Hematopoietic multipotent progenitor cell (in vitro differentiated cells): Measurements from ENCODE around the gene STARD8. TPM values are rescaled to one million over a fixed set of nuclear protein-coding genes. Genes with fewer than 3 reads are reported as not detected.
"Not testable (repeated sequence)": the region's sequence is repeated elsewhere in the genome, so short reads cannot be mapped to it uniquely, and the experiment has no call there.

Experiments used
- DNase-seq, 3 donors: peaks; one replicate each; pipeline ENCODE4 v3.0.0-alpha.2; 2011 to 2015; ENCODE audit warnings: low read depth in 2 of 3, low spot score in 2 of 3
- small RNA-seq: library from RNA; depleted of rRNA; stranded (forward); fragments of <200 nt; gene quantifications from one replicate; pipeline ENCODE3, GENCODE V24; 2012
- total RNA-seq: library from RNA; depleted of rRNA; stranded (reverse); fragments of >200 nt; gene quantifications from one replicate; pipeline ENCODE4 v1.2.3, GENCODE V29; 2012

STARD8 gene
- total RNA-seq, 1 donor: 8.9 TPM

- DNase-seq: no peak
These were observed 87.8 kb downstream of the STARD8 start for GRCh38 chrX:68735266-68735665.

- not testable (repeated sequence) for DNase-seq
These were observed 94.4 kb downstream of the STARD8 start for GRCh38 chrX:68741864-68742263.

GRCh38 chrX:68743754-68744153, 96.3 kb downstream of the STARD8 start:
- no peak for DNase-seq

- no peak for DNase-seq
These were observed 99.5 kb downstream of the STARD8 start for GRCh38 chrX:68746988-68747387.

GRCh38 chrX:68748030-68748429, 100.6 kb downstream of the STARD8 start:
- DNase-seq: no peak

GRCh38 chrX:68749426-68749825, 102.0 kb downstream of the STARD8 start:
- DNase-seq: no peak

- no peak for DNase-seq
These were observed 102.8 kb downstream of the STARD8 start for GRCh38 chrX:68750316-68750715.

DNA sequence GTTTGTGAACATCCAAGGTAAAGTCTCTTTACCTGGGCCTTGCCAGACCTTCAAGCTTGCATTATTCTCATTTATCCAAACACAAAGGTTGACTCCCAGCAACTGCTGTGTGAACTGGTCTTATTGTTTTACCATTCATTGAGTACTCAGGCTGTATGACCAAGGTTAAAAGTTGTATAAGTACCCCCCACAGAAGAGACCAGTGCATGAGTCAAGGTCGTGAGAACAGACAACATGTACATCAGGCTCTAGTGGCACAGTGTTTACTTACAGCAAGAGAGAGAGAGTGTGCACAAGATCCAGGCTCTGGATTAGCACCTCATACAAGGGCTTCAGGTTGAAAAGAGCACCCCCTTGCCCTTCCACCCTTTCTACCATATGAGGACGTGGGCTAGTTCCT, 103.9 kb downstream of the STARD8 start:
- DNase-seq: no peak

DNA sequence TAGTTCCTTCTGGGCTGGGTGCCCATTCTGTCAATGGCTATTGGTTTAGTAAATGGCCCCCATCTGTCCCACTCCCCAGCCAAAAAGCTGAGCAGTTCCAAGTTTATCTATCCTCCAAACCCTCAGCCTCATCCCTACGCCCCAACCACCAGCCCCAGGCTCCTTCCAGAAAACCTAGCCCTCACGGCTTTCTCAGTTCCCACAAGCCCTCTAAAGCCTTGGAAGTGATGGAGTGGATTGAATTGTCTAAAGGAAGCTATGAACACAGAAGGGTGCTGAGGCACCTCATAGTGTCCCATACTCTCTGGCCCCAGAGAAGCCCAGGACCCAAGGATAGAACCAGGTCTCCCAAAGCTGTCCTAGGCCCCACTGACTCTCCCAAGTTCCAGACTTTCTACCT, 105.8 kb downstream of the STARD8 start:
- DNase-seq: no peak

DNA sequence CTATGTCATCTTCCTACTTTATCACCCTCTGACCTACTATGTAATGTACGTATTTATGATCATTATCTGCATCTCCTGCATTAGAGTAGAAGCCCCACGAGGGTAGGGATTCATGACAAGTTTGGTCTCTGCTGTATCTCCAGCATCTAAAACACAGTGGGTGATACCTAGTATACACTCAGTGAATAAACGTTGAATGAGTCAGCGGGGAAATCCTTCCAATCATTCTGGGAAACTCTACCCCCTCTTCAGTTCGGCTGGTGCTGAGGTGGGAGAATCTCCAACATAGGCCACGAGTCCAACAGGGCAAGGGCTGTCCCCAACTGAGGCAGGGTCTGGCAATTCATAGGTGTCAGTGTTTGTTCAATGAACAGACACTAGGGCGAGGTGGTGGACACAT, 106.9 kb downstream of the STARD8 start:
- DNase-seq: no peak

- no peak for DNase-seq
These were observed 108.2 kb downstream of the STARD8 start for GRCh38 chrX:68755616-68756125.

- no peak for DNase-seq
These were observed 109.9 kb downstream of the STARD8 start for GRCh38 chrX:68757331-68757730.

DNA sequence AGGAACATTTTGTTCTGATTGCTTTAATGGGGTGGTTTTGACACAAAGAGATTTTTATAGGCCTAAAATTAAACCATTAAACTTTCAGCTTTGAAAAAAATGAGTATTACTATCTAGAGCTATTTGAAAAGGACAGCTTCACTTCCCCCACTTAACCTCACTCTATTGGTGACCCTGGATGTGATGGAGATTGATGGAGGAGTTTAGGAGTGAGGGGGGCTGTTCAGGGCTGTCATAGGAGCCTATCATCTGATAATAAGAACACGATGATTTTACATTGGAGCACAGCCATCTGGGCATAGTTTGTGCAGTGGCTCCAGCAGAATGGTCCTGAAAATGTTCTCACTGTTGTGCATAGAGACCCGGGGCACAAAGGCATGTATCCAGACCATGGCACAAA, 110.3 kb downstream of the STARD8 start:
- no peak for DNase-seq

- no peak for DNase-seq
These were observed 111.2 kb downstream of the STARD8 start for GRCh38 chrX:68758671-68759070.

DNA sequence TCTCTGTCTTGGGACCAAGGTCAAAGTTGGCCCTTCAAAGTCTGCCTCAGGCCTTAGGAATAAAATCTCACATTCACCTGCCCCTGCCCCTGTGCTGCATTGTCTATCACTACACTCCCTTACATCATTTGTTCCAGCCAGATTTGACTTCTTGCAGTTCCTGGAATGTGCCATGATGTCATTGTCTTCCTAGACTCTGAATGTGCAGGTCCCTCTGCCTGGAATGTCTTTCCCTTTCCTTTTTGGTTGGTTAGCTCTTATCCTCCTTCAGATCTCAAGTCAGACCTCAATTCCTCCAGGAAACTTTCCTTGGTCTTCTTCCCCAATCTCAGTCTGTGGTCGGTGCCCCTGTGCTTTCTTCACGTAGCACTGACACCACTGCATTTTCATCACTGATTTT, 113.6 kb downstream of the STARD8 start:
- DNase-seq: no peak

GRCh38 chrX:68762766-68763165, 115.3 kb downstream of the STARD8 start:
- no peak for DNase-seq

DNA sequence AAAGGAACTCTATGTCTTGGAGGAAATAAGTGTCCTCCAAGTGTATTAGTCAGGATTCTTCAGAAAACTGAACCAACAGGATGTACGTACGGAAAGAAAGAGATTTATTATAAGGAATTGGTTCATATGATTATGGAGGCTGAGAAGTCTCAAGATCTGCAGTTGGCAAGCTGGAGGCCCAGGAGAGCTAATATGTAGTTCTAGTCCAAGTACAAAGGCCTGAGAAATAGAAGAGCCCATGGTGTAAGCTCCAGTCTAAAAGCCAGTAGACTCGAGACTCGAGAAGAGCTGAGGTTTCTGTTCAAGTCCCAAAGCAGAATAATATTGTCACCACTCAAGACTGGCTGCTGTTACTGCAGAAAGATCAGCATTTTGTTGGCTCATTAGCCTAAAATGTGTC, 116.0 kb downstream of the STARD8 start:
- DNase-seq: no peak

Small RNA genes within 50 kb of the gene (small RNA-seq; reads per million reads assigned to genes)
- not detected for gene COX6CP12

Other genes starting within 250 kb of the STARD8 start
- 2.4 TPM for gene OPHN1, start 214.2 kb upstream of the STARD8 start, total RNA-seq
- gene YIPF6, start 148.6 kb upstream of the STARD8 start, total RNA-seq: 6.7 TPM
- 13.2 TPM for gene EFNB1, start 181.4 kb downstream of the STARD8 start, total RNA-seq